NOMO-1 (cell line): ENCODE measurements around the gene FGF22.
"Not testable (repeated sequence)": the region's sequence is repeated elsewhere in the genome, so short reads cannot be mapped to it uniquely, and the experiment has no call there.

ENCODE experiments used
- DNase-seq, 2 experiments: peaks; one replicate each; lab custom pipeline; 2025; ENCODE audit not compliant: unreplicated experiment in 2 of 2; lab: John Stamatoyannopoulos, UW

The FGF22 gene

DNA sequence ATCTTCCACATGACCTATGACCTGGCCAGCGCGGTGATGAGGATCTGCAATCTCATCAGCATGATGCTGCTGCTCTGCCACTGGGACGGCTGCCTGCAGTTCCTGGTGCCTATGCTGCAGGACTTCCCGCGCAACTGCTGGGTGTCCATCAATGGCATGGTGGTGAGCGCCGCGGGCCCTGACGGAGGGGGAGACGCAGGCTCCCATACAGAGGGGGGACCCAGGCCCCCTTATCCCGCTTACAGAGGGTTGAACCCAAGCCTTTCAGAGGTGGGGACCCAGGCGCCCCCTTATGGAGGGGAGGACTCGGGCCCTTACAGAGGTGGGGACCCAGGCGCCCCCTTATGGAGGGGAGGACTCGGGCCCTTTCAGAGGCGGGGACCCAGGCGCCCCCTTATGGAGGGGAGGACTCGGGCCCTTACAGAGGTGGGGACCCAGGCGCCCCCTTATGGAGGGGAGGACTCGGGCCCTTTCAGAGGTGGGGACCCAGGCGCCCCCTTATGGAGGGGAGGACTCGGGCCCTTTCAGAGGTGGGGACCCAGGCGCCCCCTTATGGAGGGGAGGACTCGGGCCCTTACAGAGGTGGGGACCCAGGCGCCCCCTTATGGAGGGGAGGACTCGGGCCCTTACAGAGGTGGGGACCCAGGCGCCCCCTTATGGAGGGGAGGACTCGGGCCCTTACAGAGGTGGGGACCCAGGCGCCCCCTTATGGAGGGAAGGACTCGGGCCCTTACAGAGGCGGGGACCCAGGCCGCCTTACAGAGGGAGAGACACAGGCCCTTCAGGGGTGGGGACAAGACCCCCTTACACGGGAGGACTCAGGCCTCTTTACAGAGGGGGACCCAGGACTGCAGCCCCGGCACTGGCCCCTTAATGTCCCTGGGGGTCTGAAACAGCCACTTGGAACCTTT is 34.4 kb upstream of the FGF22 start:
- not testable (repeated sequence) for DNase-seq

DNA sequence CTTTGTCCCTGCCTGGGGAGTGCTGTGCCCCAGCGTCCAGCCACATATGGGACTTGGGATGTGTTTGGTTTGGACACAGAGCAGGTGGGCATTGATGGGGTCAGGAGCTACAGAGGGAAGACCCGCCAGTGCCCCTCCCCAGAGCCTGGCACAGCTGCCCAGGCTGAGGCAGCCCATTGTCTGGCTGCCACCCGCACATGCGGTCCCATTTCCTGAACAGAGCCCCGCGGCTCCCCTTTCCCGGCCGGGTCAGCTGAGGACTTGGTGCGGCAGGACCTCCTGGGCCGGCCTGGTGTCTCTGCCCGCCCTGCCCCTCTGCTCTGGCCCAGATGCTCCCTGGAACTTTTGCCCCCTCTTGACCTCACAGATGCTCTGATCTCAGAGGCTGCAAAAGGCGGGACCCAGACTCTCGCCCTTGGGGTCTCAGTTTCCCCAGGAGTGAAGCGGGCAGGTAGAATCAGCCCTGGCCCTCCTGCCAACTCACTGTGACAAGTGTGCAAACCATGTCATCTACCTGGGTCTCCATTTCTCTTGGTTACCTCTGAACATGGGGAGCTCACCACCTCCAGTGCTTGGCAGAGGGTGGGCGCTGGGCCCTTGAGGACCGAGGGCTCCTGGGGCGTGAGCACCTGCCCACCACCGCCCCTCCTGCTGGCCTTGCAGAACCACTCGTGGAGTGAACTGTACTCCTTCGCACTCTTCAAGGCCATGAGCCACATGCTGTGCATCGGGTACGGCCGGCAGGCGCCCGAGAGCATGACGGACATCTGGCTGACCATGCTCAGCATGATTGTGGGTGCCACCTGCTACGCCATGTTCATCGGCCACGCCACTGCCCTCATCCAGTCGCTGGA is 32.2 kb upstream of the FGF22 start:
- DNase-seq = no peak

GRCh38 chr19:608155-609003 is 31.3 kb upstream of the FGF22 start:
- DNase-seq = no peak

- DNase-seq = peak in 1 of 2 experiments; percentile 24
These were observed 30.7 kb upstream of the FGF22 start for GRCh38 chr19:609004-609346.

DNA sequence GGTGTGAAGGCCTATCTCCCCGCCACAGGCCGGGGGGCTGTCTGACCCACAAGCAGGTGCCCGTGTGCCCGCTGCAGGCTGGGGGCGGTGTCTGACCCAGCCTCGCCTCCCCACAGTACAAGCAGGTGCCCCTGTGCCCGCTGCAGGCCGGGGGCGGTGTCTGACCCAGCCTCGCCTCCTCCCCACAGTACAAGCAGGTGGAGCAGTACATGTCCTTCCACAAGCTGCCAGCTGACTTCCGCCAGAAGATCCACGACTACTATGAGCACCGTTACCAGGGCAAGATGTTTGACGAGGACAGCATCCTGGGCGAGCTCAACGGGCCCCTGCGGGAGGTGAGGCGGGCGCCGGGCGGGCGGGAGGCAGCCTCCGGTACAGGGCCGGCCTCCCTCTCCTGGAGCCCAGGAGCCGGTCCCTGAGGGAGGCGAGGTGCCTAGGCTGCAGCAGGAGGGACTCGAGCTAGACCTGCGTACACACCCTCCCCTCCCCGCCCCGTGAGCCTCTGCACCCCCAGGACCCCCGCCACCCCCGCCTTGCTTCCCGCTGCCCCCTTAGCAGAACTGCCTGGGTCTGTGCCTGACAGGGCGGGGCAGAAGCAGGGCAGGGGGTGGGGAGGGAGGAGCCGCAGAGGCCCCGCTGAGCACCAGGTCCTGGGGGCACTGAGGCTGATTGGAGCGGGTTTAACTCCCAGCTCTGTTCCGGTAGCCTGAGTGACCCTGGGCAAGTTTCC is 29.4 kb upstream of the FGF22 start:
- DNase-seq = no peak

- no peak for DNase-seq
These were observed 28.7 kb upstream of the FGF22 start for GRCh38 chr19:610801-611480.

DNA sequence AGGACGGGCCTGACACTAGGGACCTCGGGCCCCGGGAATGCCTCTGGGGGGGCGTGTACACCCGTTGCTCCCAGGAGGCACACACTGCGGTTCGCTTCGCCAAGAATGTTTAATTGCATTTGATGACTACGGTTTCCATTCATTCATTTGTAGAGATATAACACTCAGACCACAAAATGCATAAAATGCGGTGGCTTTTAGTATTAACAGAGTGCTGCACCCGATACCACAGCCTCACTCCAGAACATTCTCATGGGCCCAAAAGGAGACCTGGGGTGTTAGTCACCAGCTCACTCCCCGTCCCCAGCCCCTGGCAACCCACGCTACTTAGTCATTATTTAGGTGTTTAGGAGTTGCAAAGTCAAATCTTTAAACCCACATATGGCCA is 28.2 kb upstream of the FGF22 start:
- DNase-seq = no peak

GRCh38 chr19:612941-613340 is 26.7 kb upstream of the FGF22 start:
- no peak for DNase-seq

GRCh38 chr19:613732-614567 is 25.7 kb upstream of the FGF22 start:
- no peak for DNase-seq

DNA sequence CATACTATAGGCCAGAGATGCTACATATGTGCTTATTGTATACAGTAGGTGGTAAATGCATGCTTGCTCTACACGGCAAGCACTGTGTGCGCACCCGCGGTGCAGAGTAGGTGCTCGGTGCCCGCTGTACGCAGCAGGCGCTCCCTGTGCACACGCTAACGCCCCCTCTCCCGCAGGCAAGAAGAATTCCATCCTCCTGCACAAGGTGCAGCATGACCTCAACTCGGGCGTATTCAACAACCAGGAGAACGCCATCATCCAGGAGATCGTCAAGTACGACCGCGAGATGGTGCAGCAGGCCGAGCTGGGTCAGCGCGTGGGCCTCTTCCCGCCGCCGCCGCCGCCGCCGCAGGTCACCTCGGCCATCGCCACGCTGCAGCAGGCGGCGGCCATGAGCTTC is 24.1 kb upstream of the FGF22 start:
- no peak for DNase-seq

GRCh38 chr19:616062-616700 is 23.5 kb upstream of the FGF22 start:
- no peak for DNase-seq

DNA sequence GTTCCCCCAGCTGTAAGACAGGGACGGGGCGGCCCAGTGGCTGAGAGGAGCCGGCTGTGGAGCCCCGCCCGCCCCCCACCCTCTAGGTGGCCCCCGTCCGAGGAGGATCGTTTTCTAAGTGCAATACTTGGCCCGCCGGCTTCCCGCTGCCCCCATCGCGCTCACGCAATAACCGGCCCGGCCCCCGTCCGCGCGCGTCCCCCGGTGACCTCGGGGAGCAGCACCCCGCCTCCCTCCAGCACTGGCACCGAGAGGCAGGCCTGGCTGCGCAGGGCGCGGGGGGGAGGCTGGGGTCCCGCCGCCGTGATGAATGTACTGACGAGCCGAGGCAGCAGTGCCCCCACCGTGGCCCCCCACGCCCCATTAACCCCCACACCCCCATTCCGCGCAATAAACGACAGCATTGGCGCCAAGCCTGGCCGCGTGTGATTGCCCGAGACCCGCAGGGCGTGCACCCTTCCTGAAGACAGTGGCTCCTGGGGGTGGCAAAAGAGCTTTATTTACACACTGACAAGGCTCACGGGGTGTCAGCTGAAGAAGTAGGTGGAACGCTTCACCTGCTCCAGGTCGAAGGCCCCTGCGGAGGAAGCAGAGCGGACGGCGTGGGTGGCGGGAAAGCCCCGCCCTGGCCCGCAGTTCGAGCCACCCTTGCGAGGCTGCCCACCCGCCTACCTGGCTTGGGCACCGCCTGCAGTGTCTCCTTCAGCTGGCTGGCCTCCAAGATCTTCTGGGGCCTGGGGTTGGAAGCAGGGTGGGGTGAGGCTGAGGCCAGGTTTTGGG is 22.7 kb upstream of the FGF22 start:
- no peak for DNase-seq

GRCh38 chr19:617551-618246 is 22.0 kb upstream of the FGF22 start:
- DNase-seq = no peak

DNA sequence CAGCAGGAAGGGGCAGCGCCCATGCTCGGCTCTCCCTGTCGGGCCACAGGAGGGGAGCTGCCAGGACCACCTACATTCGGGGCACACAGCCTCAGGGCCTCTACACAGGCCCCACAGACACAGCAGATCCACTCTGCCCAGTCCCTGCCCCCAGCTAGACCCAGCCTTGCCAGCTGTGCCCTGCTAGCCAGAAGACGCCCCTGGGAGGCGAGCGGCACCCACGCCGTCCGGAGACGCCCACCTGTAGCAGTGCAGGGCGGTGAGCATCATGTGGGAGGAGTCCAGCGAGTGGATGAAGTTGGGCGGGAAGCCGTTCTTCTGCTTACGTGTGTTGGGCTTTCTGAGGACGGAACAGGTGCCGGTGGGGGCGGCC is 21.4 kb upstream of the FGF22 start:
- no peak for DNase-seq

DNA sequence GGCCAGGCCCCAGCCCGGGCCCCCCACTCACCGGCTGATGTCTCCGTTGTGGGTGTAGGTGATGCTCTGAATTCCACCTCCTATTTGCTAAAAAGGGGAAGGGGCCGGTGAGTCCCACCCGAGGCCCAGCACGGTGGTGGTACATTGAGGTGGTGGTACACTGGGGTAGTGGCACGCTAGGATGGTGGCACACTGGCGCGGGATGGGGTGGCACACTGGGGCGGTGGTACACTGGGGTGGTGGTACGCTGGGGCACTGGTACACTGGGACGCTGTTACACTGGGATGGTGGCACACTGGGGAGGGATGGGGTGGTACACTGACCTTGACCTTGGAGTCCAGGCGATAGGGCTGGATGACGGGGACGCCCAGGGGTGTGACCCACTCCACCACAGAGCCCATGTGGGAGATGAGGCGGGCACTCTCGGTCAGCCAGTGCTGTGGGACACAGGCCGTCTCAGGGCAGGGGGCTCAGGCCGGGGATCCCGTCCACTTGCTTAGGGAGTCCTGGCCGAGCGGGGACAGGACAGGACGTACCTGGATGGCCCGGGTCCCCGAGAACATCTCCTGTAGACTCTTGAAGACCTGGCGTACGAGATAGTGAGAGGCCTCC is 20.9 kb upstream of the FGF22 start:
- no peak for DNase-seq

DNA sequence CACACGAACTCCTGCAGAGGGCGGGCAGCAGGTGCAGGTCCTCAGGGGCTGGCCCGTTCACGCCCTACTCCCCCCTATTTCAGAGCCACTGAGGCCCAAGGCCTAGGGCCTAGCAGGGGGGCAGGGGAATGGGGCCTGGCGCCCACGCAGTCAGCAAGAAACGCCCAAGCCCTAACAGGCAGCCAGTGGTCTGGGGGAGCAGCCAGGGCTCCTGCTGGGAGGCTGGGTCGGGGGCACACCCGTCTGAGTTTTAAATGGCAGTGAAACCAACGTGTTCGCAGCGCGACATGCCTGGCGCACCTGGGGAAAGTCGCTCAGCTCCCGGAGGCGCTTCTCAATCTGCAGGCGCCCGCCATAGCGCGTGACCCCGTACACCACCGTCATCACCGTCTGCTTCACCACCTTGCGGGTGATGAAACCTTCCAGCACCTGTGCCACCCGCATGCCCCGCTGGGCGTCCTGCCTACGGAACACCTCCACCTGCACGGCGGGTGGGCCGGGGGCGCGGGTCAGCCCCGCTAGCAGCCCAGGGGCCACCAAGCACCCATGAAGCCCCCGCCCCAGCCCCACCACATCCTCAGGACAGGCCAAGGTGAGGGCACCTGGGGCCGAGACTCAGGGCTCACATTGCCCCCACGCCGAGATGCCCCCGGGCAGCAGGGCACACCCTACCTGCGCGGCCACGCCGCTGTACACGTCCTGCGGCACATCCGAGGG is 20.2 kb upstream of the FGF22 start:
- no peak for DNase-seq
